Choroid plexus epithelial cell (primary cell): ENCODE measurements around the gene ZNF100.

Experiments used
- DNase-seq: peaks from one replicate; pipeline ENCODE4 v3.0.0-alpha.2; 2010; ENCODE audit warnings: low read depth
- H3K4me3 ChIP-seq: 2 replicates; pipeline ENCODE4 v1.5.1; 2011; ENCODE audit warnings: low read depth, mild to moderate bottlenecking, control low read depth, low read length, moderate library complexity
- CTCF ChIP-seq: conservative IDR thresholded peaks from 2 replicates; pipeline ENCODE4 v1.5.1; 2011; ENCODE audit warnings: low read depth, mild to moderate bottlenecking, control low read depth, inconsistent platforms, low read length, moderate library complexity

Gene ZNF100

GRCh38 chr19:21697698-21698097 is 69.7 kb downstream of the ZNF100 start:
- H3K4me3 ChIP-seq = no peak overlapping the region
- DNase-seq = no peak
- no peak for TF ChIP-seq CTCF

GRCh38 chr19:21694171-21694906 is 73.0 kb downstream of the ZNF100 start:
- no peak for DNase-seq
- H3K4me3 ChIP-seq = no peak overlapping the region
- TF ChIP-seq CTCF = no peak

GRCh38 chr19:21693399-21693798 is 74.0 kb downstream of the ZNF100 start:
- DNase-seq = no peak
- no peak overlapping the region for H3K4me3 ChIP-seq
- no peak for TF ChIP-seq CTCF

- no peak overlapping the region for H3K4me3 ChIP-seq
- no peak for TF ChIP-seq CTCF
- no peak for DNase-seq
Measured at GRCh38 chr19:21691661-21692060, 75.7 kb downstream of the ZNF100 start.

- no peak overlapping the region for H3K4me3 ChIP-seq
- TF ChIP-seq CTCF = no peak
- no peak for DNase-seq
Measured at GRCh38 chr19:21688464-21688863, 78.9 kb downstream of the ZNF100 start.

GRCh38 chr19:21680671-21681070 is 86.7 kb downstream of the ZNF100 start:
- DNase-seq = no peak
- TF ChIP-seq CTCF = no peak
- H3K4me3 ChIP-seq = no peak overlapping the region

GRCh38 chr19:21680026-21680425 is 87.4 kb downstream of the ZNF100 start:
- no peak for TF ChIP-seq CTCF
- no peak overlapping the region for H3K4me3 ChIP-seq
- no peak for DNase-seq
